Neural progenitor cell (in vitro differentiated cells): ENCODE results near the gene RAB31. TPM values are rescaled to one million over a fixed set of nuclear protein-coding genes. Genes with fewer than 3 reads are reported as not detected.

ENCODE experiments used
- DNase-seq: peaks from one replicate; pipeline ENCODE4 v3.0.0-alpha.2; 2016; ENCODE audit warnings: low spot score
- H2AFZ ChIP-seq: fragments of 200-600 bp; sonication (generic); replicated peaks from 2 replicates; pipeline ENCODE4 v1.6.1; 2016; ENCODE audit warnings: antibody characterized with exemption
- H3F3A ChIP-seq: fragments of 200-600 bp; sonication (generic); 2 replicates; pipeline ENCODE4 v1.6.1; 2016; ENCODE audit warnings: antibody characterized with exemption, low read depth
- H3K27ac ChIP-seq: fragments of 200-600 bp; sonication (generic); 2 replicates; pipeline ENCODE4 v1.5.1; 2016; ENCODE audit warnings: mild to moderate bottlenecking
- H3K27me3 ChIP-seq: fragments of 200-600 bp; sonication (generic); 2 replicates; pipeline ENCODE4 v1.6.1; 2016; ENCODE audit warnings: mild to moderate bottlenecking, moderate library complexity
- H3K36me3 ChIP-seq: fragments of 200-600 bp; sonication (generic); 2 replicates; pipeline ENCODE4 v1.5.1; 2016
- H3K4me1 ChIP-seq: fragments of 200-600 bp; sonication (generic); 2 replicates; pipeline ENCODE4 v1.6.1; 2016; ENCODE audit warnings: mixed run types
- H3K4me2 ChIP-seq: fragments of 200-600 bp; sonication (generic); 2 replicates; pipeline ENCODE4 v1.6.1; 2016
- H3K4me3 ChIP-seq: fragments of 200-600 bp; sonication (generic); 2 replicates; pipeline ENCODE4 v1.5.1; 2016
- H3K79me2 ChIP-seq: fragments of 200-600 bp; sonication (generic); 2 replicates; pipeline ENCODE4 v1.6.1; 2016; ENCODE audit warnings: low read depth
- H3K9ac ChIP-seq: fragments of 200-600 bp; sonication (generic); 2 replicates; pipeline ENCODE4 v1.6.1; 2016
- H3K9me3 ChIP-seq: fragments of 200-600 bp; sonication (generic); 2 replicates; pipeline ENCODE4 v1.5.1; 2016; ENCODE audit warnings: low read depth
- H4K20me1 ChIP-seq: fragments of 200-600 bp; sonication (generic); 2 replicates; pipeline ENCODE4 v1.6.1; 2016; ENCODE audit warnings: low read depth
- H3K27ac Mint-ChIP-seq: 3 replicates; pipeline ENCODE4 v1.8.0; 2021; ENCODE audit warnings: mixed read lengths
- H3K27me3 Mint-ChIP-seq: 2 replicates; pipeline ENCODE4 v1.8.0; 2022; ENCODE audit warnings: low read depth, mild to moderate bottlenecking, inconsistent platforms, moderate library complexity, mixed read lengths; ENCODE audit not compliant: insufficient read depth
- H3K36me3 Mint-ChIP-seq: 3 replicates; pipeline ENCODE4 v1.8.0; 2021; ENCODE audit warnings: mixed read lengths
- H3K4me1 Mint-ChIP-seq: 3 replicates; pipeline ENCODE4 v1.8.0; 2021; ENCODE audit warnings: mixed read lengths
- H3K4me3 Mint-ChIP-seq: 3 replicates; pipeline ENCODE4 v1.8.0; 2021; ENCODE audit warnings: mild to moderate bottlenecking, moderate library complexity, mixed read lengths
- H3K9me3 Mint-ChIP-seq: 3 replicates; pipeline ENCODE4 v1.8.0; 2020; ENCODE audit warnings: mixed read lengths
- EZH2 ChIP-seq: fragments of 200-600 bp; sonication (generic); IDR thresholded peaks from 2 replicates; pipeline ENCODE4 v1.6.1; 2017; ENCODE audit warnings: antibody characterized with exemption, mild to moderate bottlenecking, moderate library complexity
- EZH2phosphoT487 ChIP-seq: fragments of 200-600 bp; sonication (generic); IDR thresholded peaks from 2 replicates; pipeline ENCODE4 v1.6.1; 2017; ENCODE audit warnings: antibody characterized with exemption
- total RNA-seq: library from RNA; depleted of rRNA; stranded (reverse); fragments of >200 nt; gene quantifications from 2 replicates; pipeline ENCODE4 v1.2.3, GENCODE V29; 2015; ENCODE audit warnings: low replicate concordance
- TF ChIP-seq, protein P1 (sequence below): fragments of 200-600 bp; sonication (generic); IDR thresholded peaks from 2 replicates; pipeline ENCODE4 v1.5.1; 2017; ENCODE audit warnings: antibody characterized with exemption, mild to moderate bottlenecking

RAB31 gene
- total RNA-seq, 1 donor from 2014 or later, result 5.0 TPM

DNA sequence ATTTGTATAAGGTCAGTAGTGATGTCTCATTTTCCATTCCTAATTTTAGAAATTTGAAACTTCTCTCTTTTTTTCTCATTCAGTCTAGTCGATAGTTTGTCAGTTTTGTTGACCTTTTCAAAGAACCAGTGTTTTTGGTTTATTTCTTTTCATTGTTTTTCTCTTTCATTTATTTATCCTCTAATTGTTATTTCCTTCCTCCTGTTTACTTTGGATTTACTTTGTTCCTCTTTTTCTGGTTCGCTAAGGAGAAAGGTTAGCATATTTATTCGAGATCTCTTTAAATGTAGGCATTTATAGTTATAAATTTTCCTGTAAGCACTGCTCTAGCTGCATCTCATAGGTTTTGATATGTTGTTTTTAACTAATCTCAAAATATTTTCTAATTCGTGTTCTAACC is 112.6 kb downstream of the RAB31 start:
- Histone ChIP-seq H3K9ac (no peak overlapping the region), H3K4me1 (no peaks in the 10 kb centered on the region), H3K4me3 (no peak overlapping the region), H3K79me2 (no peaks in the 10 kb centered on the region), H3F3A (no peaks in the 10 kb centered on the region), H3K27ac (no peak overlapping the region), H3K9me3 (peaks cover 8% of the 10 kb centered on the region), H3K36me3 (no peaks in the 10 kb centered on the region), H3K4me2 (no peak overlapping the region), H3K27me3 (no peaks in the 10 kb centered on the region), H4K20me1 (no peaks in the 10 kb centered on the region), H2AFZ (no peak overlapping the region)
- DNase-seq, result no peak
- peaks cover 12% of the 10 kb centered on the region for H3K9me3 Mint-ChIP-seq
- no peaks in the 10 kb centered on the region for H3K4me1 Mint-ChIP-seq
- H3K27ac Mint-ChIP-seq, result no peak overlapping the region
- H3K27me3 Mint-ChIP-seq, result no peaks in the 10 kb centered on the region
- H3K36me3 Mint-ChIP-seq, result peaks cover 10% of the 10 kb centered on the region
- H3K4me3 Mint-ChIP-seq, result no peak overlapping the region
- no peak for TF ChIP-seq EZH2phosphoT487
- TF ChIP-seq, protein P1, sequence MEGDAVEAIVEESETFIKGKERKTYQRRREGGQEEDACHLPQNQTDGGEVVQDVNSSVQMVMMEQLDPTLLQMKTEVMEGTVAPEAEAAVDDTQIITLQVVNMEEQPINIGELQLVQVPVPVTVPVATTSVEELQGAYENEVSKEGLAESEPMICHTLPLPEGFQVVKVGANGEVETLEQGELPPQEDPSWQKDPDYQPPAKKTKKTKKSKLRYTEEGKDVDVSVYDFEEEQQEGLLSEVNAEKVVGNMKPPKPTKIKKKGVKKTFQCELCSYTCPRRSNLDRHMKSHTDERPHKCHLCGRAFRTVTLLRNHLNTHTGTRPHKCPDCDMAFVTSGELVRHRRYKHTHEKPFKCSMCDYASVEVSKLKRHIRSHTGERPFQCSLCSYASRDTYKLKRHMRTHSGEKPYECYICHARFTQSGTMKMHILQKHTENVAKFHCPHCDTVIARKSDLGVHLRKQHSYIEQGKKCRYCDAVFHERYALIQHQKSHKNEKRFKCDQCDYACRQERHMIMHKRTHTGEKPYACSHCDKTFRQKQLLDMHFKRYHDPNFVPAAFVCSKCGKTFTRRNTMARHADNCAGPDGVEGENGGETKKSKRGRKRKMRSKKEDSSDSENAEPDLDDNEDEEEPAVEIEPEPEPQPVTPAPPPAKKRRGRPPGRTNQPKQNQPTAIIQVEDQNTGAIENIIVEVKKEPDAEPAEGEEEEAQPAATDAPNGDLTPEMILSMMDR, result no peak
- TF ChIP-seq EZH2, result no peak

DNA sequence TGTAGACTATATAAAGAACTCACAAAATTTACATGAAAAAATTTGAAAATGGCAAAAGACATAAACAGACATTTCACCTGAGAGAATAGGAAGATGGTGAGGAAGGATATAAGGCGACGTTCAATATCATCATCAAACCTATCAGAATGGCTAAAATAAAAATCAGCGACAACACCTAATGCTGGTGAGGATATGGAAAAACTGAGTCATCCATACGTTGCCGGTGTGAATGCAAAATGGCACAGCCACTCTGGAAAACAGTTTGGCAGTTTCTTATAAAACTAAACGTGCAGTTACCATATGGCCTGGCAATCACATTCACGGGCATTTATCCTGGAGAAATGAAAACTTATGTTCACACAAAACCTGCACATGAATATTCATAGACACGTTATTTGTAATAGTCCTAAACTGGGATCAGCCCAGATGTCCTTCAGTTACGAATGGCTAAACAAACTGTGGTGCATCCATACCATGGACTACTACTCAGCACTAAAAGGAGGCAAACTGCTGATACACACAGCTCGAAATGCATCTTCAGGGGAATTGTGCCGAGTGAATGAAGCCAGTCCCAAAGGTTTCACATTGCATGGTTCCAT is 114.6 kb downstream of the RAB31 start:
- Mint-ChIP-seq H3K27ac (no peak overlapping the region), H3K4me3 (no peak overlapping the region), H3K9me3 (peaks cover 12% of the 10 kb centered on the region), H3K36me3 (peaks cover 6% of the 10 kb centered on the region), H3K27me3 (no peaks in the 10 kb centered on the region), H3K4me1 (no peaks in the 10 kb centered on the region)
- no peak for TF ChIP-seq EZH2
- TF ChIP-seq, protein P1, result no peak
- TF ChIP-seq EZH2phosphoT487, result no peak
- Histone ChIP-seq H2AFZ (no peak overlapping the region), H3K4me2 (no peak overlapping the region), H3K79me2 (no peaks in the 10 kb centered on the region), H4K20me1 (no peaks in the 10 kb centered on the region), H3K4me1 (no peaks in the 10 kb centered on the region), H3K9me3 (peaks cover 8% of the 10 kb centered on the region), H3K27me3 (no peaks in the 10 kb centered on the region), H3K9ac (no peak overlapping the region), H3K4me3 (no peak overlapping the region), H3K36me3 (no peaks in the 10 kb centered on the region), H3K27ac (no peak overlapping the region), H3F3A (no peaks in the 10 kb centered on the region)
- no peak for DNase-seq

DNA sequence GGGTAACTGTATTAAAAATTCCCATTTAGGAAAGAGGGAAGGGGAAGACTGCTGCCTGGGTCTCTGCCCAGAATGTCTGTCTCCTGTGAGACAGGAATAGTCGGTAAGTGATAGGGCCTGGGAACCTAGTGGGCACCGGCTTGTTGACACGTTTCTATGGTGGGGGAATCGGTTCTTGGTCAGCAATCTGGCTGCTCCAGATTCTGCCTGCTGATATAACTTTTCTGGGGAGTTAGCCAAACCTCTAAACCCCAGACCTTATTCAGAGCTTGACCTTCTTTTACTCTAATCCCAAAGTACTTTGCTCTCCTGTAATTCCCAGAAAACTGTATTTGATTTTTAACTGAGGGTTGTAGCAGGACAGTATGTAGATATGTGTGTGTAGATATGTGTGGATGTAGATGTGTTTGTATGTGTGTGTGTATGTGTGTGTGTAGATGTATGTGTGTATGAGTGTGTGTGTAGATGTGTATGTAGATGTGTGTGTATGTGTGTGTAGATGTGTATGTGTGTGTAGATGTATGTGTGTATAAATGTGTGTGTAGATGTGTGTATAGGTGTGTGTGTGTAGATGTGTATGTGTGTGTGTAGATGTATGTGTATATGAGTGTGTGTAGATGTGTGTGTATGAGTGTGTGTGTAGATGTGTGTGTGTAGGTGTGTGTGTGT is 115.8 kb downstream of the RAB31 start:
- no peaks in the 10 kb centered on the region for H3K79me2 ChIP-seq
- H3K4me3 ChIP-seq, result no peak overlapping the region
- H3K36me3 ChIP-seq, result no peaks in the 10 kb centered on the region
- TF ChIP-seq EZH2, result no peak
- TF ChIP-seq, protein P1, result no peak
- TF ChIP-seq EZH2phosphoT487, result no peak
- no peaks in the 10 kb centered on the region for H3K4me1 Mint-ChIP-seq
- H3K4me2 ChIP-seq, result no peak overlapping the region
- H3K27ac Mint-ChIP-seq, result no peak overlapping the region
- H3K27me3 Mint-ChIP-seq, result no peaks in the 10 kb centered on the region
- no peaks in the 10 kb centered on the region for H3K9me3 ChIP-seq
- peaks cover 4% of the 10 kb centered on the region for H3K36me3 Mint-ChIP-seq
- H3K9me3 Mint-ChIP-seq, result peaks cover 7% of the 10 kb centered on the region
- no peaks in the 10 kb centered on the region for H3K4me1 ChIP-seq
- no peak overlapping the region for H3K4me3 Mint-ChIP-seq
- no peaks in the 10 kb centered on the region for H3F3A ChIP-seq
- H2AFZ ChIP-seq, result no peak overlapping the region
- no peaks in the 10 kb centered on the region for H4K20me1 ChIP-seq
- no peak overlapping the region for H3K9ac ChIP-seq
- DNase-seq, result no peak
- no peak overlapping the region for H3K27ac ChIP-seq
- no peaks in the 10 kb centered on the region for H3K27me3 ChIP-seq
